SU-DHL-6 (cell line): ENCODE data around the gene LRCH3.

Experiments
- CTCF ChIP-seq: fragments of 200-600 bp; sonication (generic); IDR thresholded peaks from one replicate; pipeline ENCODE4 v1.5.1; 2017; ENCODE audit warnings: antibody characterized with exemption, mild to moderate bottlenecking, low read length, moderate library complexity; ENCODE audit not compliant: insufficient read depth, poor library complexity, severe bottlenecking
- EZH2phosphoT487 ChIP-seq: fragments of 200-600 bp; sonication (generic), shearing (Covaris generic); conservative IDR thresholded peaks from 2 replicates; pipeline ENCODE4 v1.6.1; 2018; ENCODE audit warnings: mild to moderate bottlenecking, antibody characterized with exemption, low read length, moderate library complexity, mixed read lengths

- TF ChIP-seq CTCF (no peak), EZH2phosphoT487 (no peak)
Measured at GRCh38 chr3:197830967-197831313, 39.9 kb downstream of the LRCH3 start.
